HEK293 (cell line): ENCODE measurements around the gene PRPF8.

Source experiments
- BCL11B ChIP-seq: fragments of 450-650 bp; formaldehyde crosslinking; IDR thresholded peaks from 2 replicates; pipeline ENCODE4 v1.5.1; 2016; ENCODE audit warnings: low read depth, missing biosample characterization, missing genetic modification characterization
- FEZF1 ChIP-seq: fragments of 450-650 bp; formaldehyde crosslinking; IDR thresholded peaks from 2 replicates; pipeline ENCODE4 v1.5.1; 2016; ENCODE audit warnings: missing biosample characterization, missing genetic modification characterization
- KLF1 ChIP-seq: fragments of 450-650 bp; formaldehyde crosslinking; IDR thresholded peaks from 2 replicates; pipeline ENCODE4 v1.5.1; 2016; ENCODE audit warnings: missing biosample characterization, missing genetic modification characterization
- KLF7 ChIP-seq: fragments of 450-650 bp; formaldehyde crosslinking; IDR thresholded peaks from 2 replicates; pipeline ENCODE4 v1.5.1; 2016; ENCODE audit warnings: missing biosample characterization, missing genetic modification characterization, borderline replicate concordance
- KLF9 ChIP-seq: fragments of 450-650 bp; formaldehyde crosslinking; IDR thresholded peaks from 2 replicates; pipeline ENCODE4 v1.5.1; 2016; ENCODE audit warnings: missing biosample characterization, missing genetic modification characterization, low read depth
- OVOL3 ChIP-seq: fragments of 450-650 bp; formaldehyde crosslinking; IDR thresholded peaks from 2 replicates; pipeline ENCODE4 v1.5.1; 2016; ENCODE audit warnings: missing biosample characterization, missing genetic modification characterization
- PRDM2 ChIP-seq: fragments of 450-650 bp; formaldehyde crosslinking; IDR thresholded peaks from 2 replicates; pipeline ENCODE4 v1.5.1; 2016; ENCODE audit warnings: missing biosample characterization, missing genetic modification characterization, borderline replicate concordance
- REPIN1 ChIP-seq: fragments of 450-650 bp; formaldehyde crosslinking; IDR thresholded peaks from 2 replicates; pipeline ENCODE4 v1.5.1; 2017; ENCODE audit warnings: missing biosample characterization, missing genetic modification characterization, low read depth
- WT1 ChIP-seq: fragments of 450-650 bp; formaldehyde crosslinking; IDR thresholded peaks from 2 replicates; pipeline ENCODE4 v1.5.1; 2016; ENCODE audit warnings: missing biosample characterization, missing genetic modification characterization
- YY2 ChIP-seq: fragments of 450-650 bp; formaldehyde crosslinking; IDR thresholded peaks from 2 replicates; pipeline ENCODE4 v1.5.1; 2016; ENCODE audit warnings: missing biosample characterization, missing genetic modification characterization
- ZBTB1 ChIP-seq: fragments of 450-650 bp; formaldehyde crosslinking; IDR thresholded peaks from 2 replicates; pipeline ENCODE4 v1.5.1; 2016; ENCODE audit warnings: missing biosample characterization, missing genetic modification characterization
- ZBTB44 ChIP-seq: fragments of 450-650 bp; IDR thresholded peaks from 2 replicates; pipeline ENCODE4 v1.5.1; 2018; ENCODE audit warnings: missing biosample characterization, mild to moderate bottlenecking, missing genetic modification characterization
- ZNF10 ChIP-seq: fragments of 450-650 bp; formaldehyde crosslinking; IDR thresholded peaks from 2 replicates; pipeline ENCODE4 v1.5.1; 2017; ENCODE audit warnings: missing biosample characterization, missing genetic modification characterization
- ZNF114 ChIP-seq: fragments of 450-650 bp; formaldehyde crosslinking; IDR thresholded peaks from 2 replicates; pipeline ENCODE4 v1.5.0; 2017; ENCODE audit warnings: missing biosample characterization, missing genetic modification characterization
- ZNF292 ChIP-seq: fragments of 450-650 bp; formaldehyde crosslinking; IDR thresholded peaks from 2 replicates; pipeline ENCODE4 v1.5.1; 2016; ENCODE audit warnings: low read depth, missing biosample characterization, missing genetic modification characterization, borderline replicate concordance
- ZNF335 ChIP-seq: fragments of 450-650 bp; formaldehyde crosslinking; conservative IDR thresholded peaks from 2 replicates; pipeline ENCODE4 v1.5.1; 2016; ENCODE audit warnings: missing biosample characterization, missing genetic modification characterization
- ZNF391 ChIP-seq: fragments of 450-650 bp; formaldehyde crosslinking; IDR thresholded peaks from 2 replicates; pipeline ENCODE4 v1.5.1; 2016; ENCODE audit warnings: low read depth, missing biosample characterization, missing genetic modification characterization, borderline replicate concordance
- ZNF433 ChIP-seq: fragments of 450-650 bp; formaldehyde crosslinking; IDR thresholded peaks from 2 replicates; pipeline ENCODE4 v1.5.1; 2016; ENCODE audit warnings: missing biosample characterization, missing genetic modification characterization, low read depth
- ZNF510 ChIP-seq: fragments of 450-650 bp; formaldehyde crosslinking; IDR thresholded peaks from 2 replicates; pipeline ENCODE4 v1.5.1; 2018; ENCODE audit warnings: mild to moderate bottlenecking, missing genetic modification characterization, missing biosample characterization; ENCODE audit not compliant: insufficient replicate concordance
- ZNF521 ChIP-seq: fragments of 450-650 bp; formaldehyde crosslinking; IDR thresholded peaks from 2 replicates; pipeline ENCODE4 v1.5.1; 2017; ENCODE audit warnings: missing biosample characterization, mild to moderate bottlenecking, missing genetic modification characterization
- ZNF529 ChIP-seq: fragments of 450-650 bp; formaldehyde crosslinking; IDR thresholded peaks from 2 replicates; pipeline ENCODE4 v1.5.1; 2017; ENCODE audit warnings: missing genetic modification characterization, missing biosample characterization; ENCODE audit not compliant: insufficient replicate concordance
- ZNF544 ChIP-seq: fragments of 450-650 bp; formaldehyde crosslinking; IDR thresholded peaks from 2 replicates; pipeline ENCODE4 v1.5.0; 2017; ENCODE audit warnings: missing biosample characterization, missing genetic modification characterization
- ZNF549 ChIP-seq: fragments of 450-650 bp; IDR thresholded peaks from 2 replicates; pipeline ENCODE4 v1.5.1; 2018; ENCODE audit warnings: missing biosample characterization, missing genetic modification characterization, mild to moderate bottlenecking, inconsistent platforms, moderate library complexity
- ZNF596 ChIP-seq: fragments of 450-650 bp; IDR thresholded peaks from 2 replicates; pipeline ENCODE4 v1.5.0; 2018; ENCODE audit warnings: missing biosample characterization, mild to moderate bottlenecking, missing genetic modification characterization, moderate library complexity
- ZNF629 ChIP-seq: fragments of 450-650 bp; formaldehyde crosslinking; IDR thresholded peaks from 2 replicates; pipeline ENCODE4 v1.5.1; 2017; ENCODE audit warnings: missing biosample characterization, missing genetic modification characterization
- ZNF747 ChIP-seq: fragments of 450-650 bp; formaldehyde crosslinking; IDR thresholded peaks from 2 replicates; pipeline ENCODE4 v1.5.1; 2016; ENCODE audit warnings: missing biosample characterization, missing genetic modification characterization
- ZNF837 ChIP-seq: fragments of 450-650 bp; formaldehyde crosslinking; IDR thresholded peaks from 2 replicates; pipeline ENCODE4 v1.5.1; 2016; ENCODE audit warnings: missing biosample characterization, missing genetic modification characterization
- ZSCAN18 ChIP-seq: fragments of 450-650 bp; formaldehyde crosslinking; IDR thresholded peaks from 2 replicates; pipeline ENCODE4 v1.5.1; 2016; ENCODE audit warnings: missing biosample characterization, missing genetic modification characterization
- ZXDB ChIP-seq: fragments of 450-650 bp; formaldehyde crosslinking; IDR thresholded peaks from 2 replicates; pipeline ENCODE4 v1.5.1; 2016; ENCODE audit warnings: missing biosample characterization, missing genetic modification characterization
- TF ChIP-seq, protein P1 (sequence below): fragments of 450-650 bp; formaldehyde crosslinking; IDR thresholded peaks from 2 replicates; pipeline ENCODE4 v1.5.1; 2016; ENCODE audit warnings: missing biosample characterization, missing genetic modification characterization

The PRPF8 gene

DNA sequence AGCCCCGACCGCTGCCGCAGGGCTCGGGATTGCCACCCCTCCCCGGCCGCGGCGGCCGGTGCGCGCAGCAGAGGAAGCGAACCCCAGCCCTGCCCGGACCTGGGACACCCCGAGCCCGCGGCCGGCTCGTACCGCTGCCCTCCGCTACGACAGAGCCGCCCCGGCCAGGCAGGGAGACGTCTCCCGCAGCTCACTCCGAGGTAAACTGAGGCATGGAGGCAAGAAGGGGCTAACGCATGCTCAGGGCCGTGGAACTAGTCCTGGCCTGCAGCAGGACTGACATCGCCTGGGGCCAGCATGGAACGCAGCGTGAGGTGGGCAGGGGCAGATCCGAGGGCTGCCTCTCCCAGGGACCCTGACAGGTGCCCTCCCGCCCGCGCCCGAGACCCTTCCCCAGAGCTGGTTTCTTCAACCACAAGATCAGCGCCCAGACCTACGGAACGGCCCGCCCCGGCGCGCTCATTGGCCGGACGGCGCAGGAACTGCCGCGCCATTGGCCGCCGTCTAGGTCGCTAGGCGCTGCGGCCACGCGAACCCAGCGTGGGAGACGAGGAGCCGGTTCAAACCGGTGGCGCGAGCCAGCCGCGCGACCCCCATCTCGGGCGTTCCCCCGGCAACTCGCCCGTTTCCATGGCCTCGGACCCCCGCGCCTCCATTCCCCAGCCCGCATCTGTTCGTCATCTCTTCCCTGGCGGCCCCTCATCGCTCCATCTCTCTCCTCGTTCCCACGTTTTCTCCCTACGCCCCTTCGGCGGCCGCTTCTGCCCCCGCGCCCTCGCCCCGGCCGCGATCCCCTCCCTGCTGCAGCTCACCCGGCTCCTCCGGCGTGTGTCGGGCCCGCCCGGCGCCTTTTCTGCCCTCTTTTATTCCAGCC, 56.4 kb downstream of the PRPF8 start, which contains the start of gene SLC43A2 (continued):
- TF ChIP-seq, protein P1, sequence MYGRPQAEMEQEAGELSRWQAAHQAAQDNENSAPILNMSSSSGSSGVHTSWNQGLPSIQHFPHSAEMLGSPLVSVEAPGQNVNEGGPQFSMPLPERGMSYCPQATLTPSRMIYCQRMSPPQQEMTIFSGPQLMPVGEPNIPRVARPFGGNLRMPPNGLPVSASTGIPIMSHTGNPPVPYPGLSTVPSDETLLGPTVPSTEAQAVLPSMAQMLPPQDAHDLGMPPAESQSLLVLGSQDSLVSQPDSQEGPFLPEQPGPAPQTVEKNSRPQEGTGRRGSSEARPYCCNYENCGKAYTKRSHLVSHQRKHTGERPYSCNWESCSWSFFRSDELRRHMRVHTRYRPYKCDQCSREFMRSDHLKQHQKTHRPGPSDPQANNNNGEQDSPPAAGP (tag by site-specific recombination) = peak; percentile 91; the same call in 1 of the 2 replicates
- no peak for TF ChIP-seq ZNF549 (tag by site-specific recombination)
- TF ChIP-seq ZNF510 (tag by site-specific recombination) = no peak
- peak; percentile 15; the same call in 1 of the 2 replicates for TF ChIP-seq BCL11B (tag by site-specific recombination)
- TF ChIP-seq ZNF433 (tag by site-specific recombination) = no peak
- peak; percentile 24; the same call in 1 of the 2 replicates for TF ChIP-seq WT1 (tag by site-specific recombination)
- TF ChIP-seq ZBTB44 (tag by site-specific recombination) = no peak
- no peak; the same call in 1 of the 2 replicates for TF ChIP-seq ZXDB (tag by site-specific recombination)
- no peak for TF ChIP-seq PRDM2 (tag by site-specific recombination)
- TF ChIP-seq ZSCAN18 (tag by site-specific recombination) = 0 out of 2 replicates have a peak, but pooled peaks have one; percentile 22
- TF ChIP-seq ZNF391 = peak; percentile 69; the same call in 1 of the 2 replicates
- no peak for TF ChIP-seq ZNF747 (tag by site-specific recombination)
- TF ChIP-seq ZNF529 = no peak
- TF ChIP-seq YY2 = peak; percentile 33; the same call in 1 of the 2 replicates
- no peak for TF ChIP-seq ZBTB1 (tag by site-specific recombination)
- TF ChIP-seq ZNF521 = no peak
- peak; percentile 23; the same call in 1 of the 2 replicates for TF ChIP-seq FEZF1 (tag by site-specific recombination)
- TF ChIP-seq ZNF292 (tag by site-specific recombination) = no peak
- TF ChIP-seq ZNF596 (tag by site-specific recombination) = no peak
- peak; percentile 40; the same call in 1 of the 2 replicates for TF ChIP-seq KLF7 (tag by site-specific recombination)
- TF ChIP-seq ZNF544 (tag by site-specific recombination) = no peak
- TF ChIP-seq ZNF837 = peak; percentile 82; the same call in 1 of the 2 replicates
- peak; percentile 67; the same call in 1 of the 2 replicates for TF ChIP-seq KLF1 (tag by site-specific recombination)
- peak; percentile 69 for TF ChIP-seq ZNF629 (tag by site-specific recombination)
- no peak for TF ChIP-seq REPIN1 (tag by site-specific recombination)
- peak; percentile 94 for TF ChIP-seq ZNF335 (tag by site-specific recombination)
- TF ChIP-seq ZNF114 (tag by site-specific recombination) = no peak
- TF ChIP-seq OVOL3 (tag by site-specific recombination) = no peak
- TF ChIP-seq KLF9 (tag by site-specific recombination) = peak; percentile 63; the same call in 1 of the 2 replicates
- peak; percentile 7; the same call in 1 of the 2 replicates for TF ChIP-seq ZNF10 (tag by site-specific recombination)
